Panc1 (cell line): ENCODE results near the gene LDLRAD4.

Experiments
- CTCF ChIP-seq: fragments of 450-650 bp; IDR thresholded peaks from 2 replicates; pipeline ENCODE4 v1.5.1; 2017; ENCODE audit warnings: mild to moderate bottlenecking
- POLR2AphosphoS5 ChIP-seq: IDR thresholded peaks from 2 replicates; pipeline ENCODE4 v1.6.1; 2012; ENCODE audit warnings: mild to moderate bottlenecking, low read depth, low read length, moderate library complexity
- SIN3A ChIP-seq: IDR thresholded peaks from 2 replicates; pipeline ENCODE4 v1.6.1; 2012; ENCODE audit warnings: low read depth, mild to moderate bottlenecking, low read length, moderate library complexity, borderline replicate concordance; ENCODE audit not compliant: insufficient read depth
- TCF7L2 ChIP-seq: IDR thresholded peaks from 2 replicates; pipeline ENCODE4 v1.6.1; 2011; ENCODE audit warnings: mild to moderate bottlenecking, low read depth, low read length, inconsistent platforms
- TF ChIP-seq, protein P1 (sequence below), 2 experiments: IDR thresholded peaks; 2 replicates each; pipeline ENCODE4 v1.6.1; 2011 to 2012; ENCODE audit warnings: low read depth in 2 of 2, control low read depth in 1 of 2, low read length in 1 of 2, mild to moderate bottlenecking in 1 of 2, moderate library complexity in 1 of 2; ENCODE audit not compliant: insufficient read depth in 1 of 2

GRCh38 chr18:13181765-13182164, 36.8 kb upstream of the LDLRAD4 start:
- TF ChIP-seq CTCF (no peak), TCF7L2 (no peak), SIN3A (no peak), POLR2AphosphoS5 (no peak)
- TF ChIP-seq, protein P1, sequence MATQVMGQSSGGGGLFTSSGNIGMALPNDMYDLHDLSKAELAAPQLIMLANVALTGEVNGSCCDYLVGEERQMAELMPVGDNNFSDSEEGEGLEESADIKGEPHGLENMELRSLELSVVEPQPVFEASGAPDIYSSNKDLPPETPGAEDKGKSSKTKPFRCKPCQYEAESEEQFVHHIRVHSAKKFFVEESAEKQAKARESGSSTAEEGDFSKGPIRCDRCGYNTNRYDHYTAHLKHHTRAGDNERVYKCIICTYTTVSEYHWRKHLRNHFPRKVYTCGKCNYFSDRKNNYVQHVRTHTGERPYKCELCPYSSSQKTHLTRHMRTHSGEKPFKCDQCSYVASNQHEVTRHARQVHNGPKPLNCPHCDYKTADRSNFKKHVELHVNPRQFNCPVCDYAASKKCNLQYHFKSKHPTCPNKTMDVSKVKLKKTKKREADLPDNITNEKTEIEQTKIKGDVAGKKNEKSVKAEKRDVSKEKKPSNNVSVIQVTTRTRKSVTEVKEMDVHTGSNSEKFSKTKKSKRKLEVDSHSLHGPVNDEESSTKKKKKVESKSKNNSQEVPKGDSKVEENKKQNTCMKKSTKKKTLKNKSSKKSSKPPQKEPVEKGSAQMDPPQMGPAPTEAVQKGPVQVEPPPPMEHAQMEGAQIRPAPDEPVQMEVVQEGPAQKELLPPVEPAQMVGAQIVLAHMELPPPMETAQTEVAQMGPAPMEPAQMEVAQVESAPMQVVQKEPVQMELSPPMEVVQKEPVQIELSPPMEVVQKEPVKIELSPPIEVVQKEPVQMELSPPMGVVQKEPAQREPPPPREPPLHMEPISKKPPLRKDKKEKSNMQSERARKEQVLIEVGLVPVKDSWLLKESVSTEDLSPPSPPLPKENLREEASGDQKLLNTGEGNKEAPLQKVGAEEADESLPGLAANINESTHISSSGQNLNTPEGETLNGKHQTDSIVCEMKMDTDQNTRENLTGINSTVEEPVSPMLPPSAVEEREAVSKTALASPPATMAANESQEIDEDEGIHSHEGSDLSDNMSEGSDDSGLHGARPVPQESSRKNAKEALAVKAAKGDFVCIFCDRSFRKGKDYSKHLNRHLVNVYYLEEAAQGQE (IDR thresholded peaks at IDR 0.05; ENCODE audit: insufficient read depth in 1 of 2, low read depth in 2 of 2, low read length in 1 of 2), result no peak
